Left renal cortex interstitium (tissue), 4 donors: ENCODE measurements around the gene MIEN1. TPM values are rescaled to one million over a fixed set of nuclear protein-coding genes. Genes with fewer than 3 reads are reported as not detected.
"Not testable (repeated sequence)": the region's sequence is repeated elsewhere in the genome, so short reads cannot be mapped to it uniquely, and the experiment has no call there.

ENCODE experiments used
- DNase-seq, 4 donors: peaks; one replicate each; pipeline ENCODE4 v3.0.0-alpha.2; 2013; ENCODE audit warnings: low read depth in 4 of 4, low spot score in 2 of 4, missing footprints in 1 of 4
- polyA plus RNA-seq, 4 donors: library from polyadenylated mRNA; unstranded; fragments of 120-200 nt; gene quantifications; one replicate each; pipeline ENCODE4 v1.2.1, GENCODE V29; 2013; ENCODE audit not compliant: insufficient read length in 4 of 4

MIEN1 gene
- polyA plus RNA-seq = 10 to 100 TPM; 32.3 to 44.6 (median 36.6) TPM

GRCh38 chr17:39730095-39730921 is at the start of gene MIEN1:
Gene MIEN1, minus strand, starts transcription at chr17:39730532. Its CDS starts 37 bp downstream, at chr17:39730495.
- no peak for DNase-seq

- DNase-seq = no peak
These were observed 47.4 kb upstream of the MIEN1 start for GRCh38 chr17:39777534-39778365.

- DNase-seq = no peak
These were observed 45.9 kb upstream of the MIEN1 start for GRCh38 chr17:39776252-39776651.

DNA sequence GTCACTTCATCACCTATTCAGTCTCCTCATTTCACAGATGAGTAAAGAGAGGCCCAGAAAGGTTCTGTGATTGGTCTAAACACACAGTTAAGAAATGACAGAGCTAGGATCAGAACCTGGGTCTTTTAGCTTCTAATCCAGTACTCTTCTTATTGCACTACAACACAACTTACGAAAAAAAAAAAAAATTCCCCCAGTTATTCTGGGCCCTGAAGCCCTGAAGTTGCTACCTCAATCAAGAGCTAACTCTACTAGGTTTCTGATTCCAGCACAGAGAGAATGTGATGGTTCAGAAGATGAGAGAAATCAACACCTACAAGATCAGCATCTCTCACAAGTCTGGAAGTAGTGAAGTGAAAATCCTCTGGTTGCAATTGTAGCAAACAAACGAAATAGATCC is 44.7 kb upstream of the MIEN1 start:
- no peak for DNase-seq

DNA sequence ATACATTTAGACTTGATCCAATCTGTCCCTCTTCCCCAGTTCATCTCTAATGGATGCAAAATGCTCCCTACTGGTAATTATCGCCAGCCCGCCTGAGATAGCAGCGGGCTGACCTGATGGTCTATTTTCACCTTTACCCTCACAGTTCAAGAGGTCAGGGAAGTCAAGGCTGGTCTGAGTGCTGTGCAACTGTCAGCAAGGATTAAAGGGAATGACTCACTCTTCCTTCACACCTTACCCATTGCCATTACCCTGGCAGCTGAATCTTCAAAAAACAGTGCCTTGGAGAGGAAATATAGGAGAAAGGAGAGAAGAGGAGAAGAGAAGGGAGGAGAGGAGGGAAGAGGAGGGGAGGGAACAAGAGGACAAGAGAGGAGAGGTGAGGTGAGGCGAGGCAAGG is 43.7 kb upstream of the MIEN1 start:
- no peak for DNase-seq

- no peak for DNase-seq
These were observed 42.9 kb upstream of the MIEN1 start for GRCh38 chr17:39772987-39773934.

DNA sequence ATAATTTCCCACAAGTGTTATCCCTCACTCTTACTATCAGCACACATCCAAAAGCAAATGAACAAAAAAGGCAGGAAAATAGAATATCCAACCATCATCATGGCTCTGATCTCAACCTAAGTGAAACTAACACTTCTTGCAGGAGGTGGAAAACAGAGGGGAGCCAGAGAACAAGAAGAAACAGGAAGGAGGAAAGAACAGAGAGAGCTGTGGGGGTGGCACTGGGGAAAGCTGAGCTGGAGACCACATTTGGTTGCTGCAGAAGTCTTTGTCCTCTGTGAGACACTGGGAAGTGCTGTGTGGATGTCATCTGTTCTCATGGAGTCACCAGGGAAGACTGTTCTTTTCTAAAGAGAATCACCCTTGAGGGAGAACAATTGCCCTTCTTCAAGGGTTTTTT is 42.1 kb upstream of the MIEN1 start:
- DNase-seq = no peak

- DNase-seq = no peak
These were observed 39.7 kb upstream of the MIEN1 start for GRCh38 chr17:39769974-39770587.

DNA sequence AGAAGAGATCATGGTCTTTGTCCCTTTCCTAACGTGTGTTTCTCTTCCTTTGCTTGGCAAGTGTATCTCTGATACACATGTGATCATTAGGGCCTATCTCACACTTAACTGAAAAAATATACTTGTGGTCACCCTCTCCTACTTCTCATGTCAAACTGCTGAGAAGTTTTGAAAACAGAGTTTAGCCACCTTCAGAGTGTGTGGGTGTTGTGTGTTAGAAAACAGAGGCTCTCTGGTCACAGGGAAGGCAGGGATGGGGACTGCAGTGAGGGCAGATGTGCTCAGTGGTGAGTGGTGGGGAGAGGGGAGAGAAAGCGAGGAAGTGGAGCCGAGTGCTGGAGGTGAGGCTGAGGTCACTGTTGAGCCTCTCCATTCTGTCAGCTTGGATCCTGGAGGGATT is 36.8 kb upstream of the MIEN1 start:
- no peak for DNase-seq

DNA sequence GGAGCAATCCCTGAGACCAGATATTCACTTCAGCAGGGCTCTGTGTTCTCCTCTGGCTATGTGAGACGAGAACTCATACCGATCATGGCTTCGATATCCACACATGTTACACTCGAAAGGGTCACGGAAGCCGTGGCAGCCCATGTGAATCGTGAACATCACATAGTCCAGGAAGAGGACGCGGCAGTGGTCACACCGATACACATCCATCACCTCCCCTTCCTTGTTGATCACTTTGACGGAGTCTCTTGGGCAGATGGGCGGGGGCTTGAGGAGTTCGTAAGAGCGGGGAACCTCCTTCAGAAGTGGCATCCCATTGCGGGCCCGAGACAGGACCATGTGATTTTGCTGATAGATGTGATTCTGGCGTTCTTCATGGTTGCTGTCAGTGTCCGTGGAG is 35.4 kb upstream of the MIEN1 start:
- no peak for DNase-seq

- no peak for DNase-seq
These were observed 34.8 kb upstream of the MIEN1 start for GRCh38 chr17:39765175-39765574.

GRCh38 chr17:39764171-39764570 is 33.8 kb upstream of the MIEN1 start:
- not testable (repeated sequence) for DNase-seq

DNA sequence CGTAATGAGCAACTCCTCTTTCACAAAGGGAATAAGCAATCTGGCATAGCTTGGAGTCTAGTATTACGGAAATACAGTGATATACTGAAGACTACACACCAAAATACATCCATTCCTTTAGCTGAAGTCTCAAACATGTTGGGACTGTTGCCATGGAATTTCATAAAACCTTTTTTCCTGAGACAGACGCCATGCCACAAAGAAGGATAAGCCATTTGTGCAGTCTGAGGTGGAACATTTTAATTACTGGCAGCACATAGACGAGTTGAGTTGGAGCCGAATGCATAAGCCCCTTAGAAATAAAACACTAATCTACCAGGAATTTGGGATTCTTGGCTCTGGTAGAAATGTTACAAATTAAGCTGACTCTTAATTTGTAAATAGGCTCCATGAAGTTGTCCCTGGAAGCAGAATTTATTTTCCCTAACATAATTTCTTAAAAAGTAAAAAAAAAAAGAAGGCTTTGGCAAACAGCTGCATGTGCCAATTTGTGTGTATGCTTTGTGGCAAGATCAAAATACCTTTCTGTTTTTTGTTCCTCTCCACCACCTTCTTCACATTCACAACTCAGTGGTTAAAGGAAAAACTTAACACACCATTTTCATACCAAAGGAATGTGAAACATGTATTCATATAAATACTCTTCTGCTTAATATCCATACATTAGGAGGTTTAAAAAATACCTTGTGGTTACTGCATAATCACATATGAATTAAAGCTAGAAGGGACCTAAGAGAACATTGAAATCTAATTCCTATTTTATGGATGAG is 32.9 kb upstream of the MIEN1 start:
- no peak for DNase-seq

GRCh38 chr17:39761861-39762496 is 31.6 kb upstream of the MIEN1 start:
- DNase-seq = no peak

GRCh38 chr17:39759204-39759603 is 28.9 kb upstream of the MIEN1 start:
- DNase-seq = no peak

DNA sequence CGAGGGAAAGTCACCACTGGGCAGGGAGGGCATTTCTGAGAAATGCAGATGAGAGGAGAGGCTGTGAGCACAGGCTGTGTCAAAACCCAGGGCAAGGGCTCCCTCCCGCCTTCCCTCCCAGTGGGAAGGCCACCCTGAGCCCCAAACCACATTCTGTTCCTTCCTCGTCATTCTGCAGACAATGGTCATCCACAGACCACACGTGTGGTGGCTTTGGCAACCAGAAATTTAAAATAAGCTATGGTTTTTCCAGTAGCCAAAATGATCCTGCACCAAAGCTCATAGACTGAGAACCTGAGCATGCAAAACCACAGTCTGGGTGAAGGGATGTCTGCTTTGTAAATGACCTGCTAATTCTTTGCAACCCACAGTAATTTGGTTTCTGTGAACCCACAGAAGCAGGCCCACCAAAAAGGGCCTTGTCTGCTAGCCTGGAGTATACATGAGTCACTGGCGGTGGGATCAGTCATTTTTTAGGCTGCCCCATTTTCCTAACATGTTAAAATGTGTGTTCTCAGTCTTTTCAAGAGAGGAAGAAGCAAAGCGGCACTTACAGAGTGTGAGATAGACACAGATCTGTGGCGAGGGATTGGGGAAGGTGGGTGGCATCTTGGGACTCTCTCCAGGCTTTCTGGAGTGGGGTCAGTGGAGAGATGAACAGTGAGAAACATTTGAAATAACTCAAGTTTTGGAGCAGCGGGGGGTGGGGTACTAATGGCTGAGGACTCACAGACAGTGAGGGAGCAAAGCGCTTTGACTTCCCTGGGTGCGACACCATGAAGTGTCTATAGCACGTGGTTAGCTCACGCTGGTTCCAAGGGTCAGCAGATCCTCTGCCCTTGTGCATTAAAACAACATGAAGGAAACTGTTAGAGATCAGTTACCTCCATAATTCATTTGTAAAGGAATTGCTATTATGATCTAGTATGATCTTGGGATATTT is 27.9 kb upstream of the MIEN1 start:
- no peak for DNase-seq

DNA sequence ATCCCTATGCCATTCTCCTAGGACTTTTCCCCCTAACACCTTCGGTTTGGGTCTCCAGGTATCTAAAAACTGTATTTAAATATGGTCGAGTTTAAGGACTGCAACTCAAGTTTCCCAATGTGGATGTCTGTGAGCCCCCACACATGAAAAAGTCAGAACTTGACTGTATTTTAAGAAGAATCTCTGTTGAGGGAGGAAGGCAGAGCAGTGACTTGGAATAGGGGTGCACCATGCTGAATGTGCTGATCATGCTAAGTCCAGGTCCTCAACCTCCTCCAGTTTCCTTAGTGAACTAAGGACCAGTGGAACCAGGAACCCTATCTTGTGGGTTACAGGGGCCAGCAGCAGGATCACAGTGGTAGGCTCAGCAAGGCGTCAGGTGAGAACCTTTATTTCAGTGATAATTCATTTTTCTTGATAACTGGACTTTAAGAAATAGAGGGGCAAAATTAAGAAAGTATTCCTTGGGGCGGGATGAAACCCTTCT is 26.9 kb upstream of the MIEN1 start:
- no peak for DNase-seq
